Stimulated activated CD4-positive, alpha-beta T cell treated with anti-CD3 and anti-CD28 coated beads, Interleukin-2, amount 100 ng/mL, for 48 hours (primary cell): ENCODE data around the gene TRIP10.

Experiments
- DNase-seq, 2 donors: peaks; one replicate each; pipeline ENCODE4 v3.0.0-alpha.2; 2020

TRIP10 gene

DNA sequence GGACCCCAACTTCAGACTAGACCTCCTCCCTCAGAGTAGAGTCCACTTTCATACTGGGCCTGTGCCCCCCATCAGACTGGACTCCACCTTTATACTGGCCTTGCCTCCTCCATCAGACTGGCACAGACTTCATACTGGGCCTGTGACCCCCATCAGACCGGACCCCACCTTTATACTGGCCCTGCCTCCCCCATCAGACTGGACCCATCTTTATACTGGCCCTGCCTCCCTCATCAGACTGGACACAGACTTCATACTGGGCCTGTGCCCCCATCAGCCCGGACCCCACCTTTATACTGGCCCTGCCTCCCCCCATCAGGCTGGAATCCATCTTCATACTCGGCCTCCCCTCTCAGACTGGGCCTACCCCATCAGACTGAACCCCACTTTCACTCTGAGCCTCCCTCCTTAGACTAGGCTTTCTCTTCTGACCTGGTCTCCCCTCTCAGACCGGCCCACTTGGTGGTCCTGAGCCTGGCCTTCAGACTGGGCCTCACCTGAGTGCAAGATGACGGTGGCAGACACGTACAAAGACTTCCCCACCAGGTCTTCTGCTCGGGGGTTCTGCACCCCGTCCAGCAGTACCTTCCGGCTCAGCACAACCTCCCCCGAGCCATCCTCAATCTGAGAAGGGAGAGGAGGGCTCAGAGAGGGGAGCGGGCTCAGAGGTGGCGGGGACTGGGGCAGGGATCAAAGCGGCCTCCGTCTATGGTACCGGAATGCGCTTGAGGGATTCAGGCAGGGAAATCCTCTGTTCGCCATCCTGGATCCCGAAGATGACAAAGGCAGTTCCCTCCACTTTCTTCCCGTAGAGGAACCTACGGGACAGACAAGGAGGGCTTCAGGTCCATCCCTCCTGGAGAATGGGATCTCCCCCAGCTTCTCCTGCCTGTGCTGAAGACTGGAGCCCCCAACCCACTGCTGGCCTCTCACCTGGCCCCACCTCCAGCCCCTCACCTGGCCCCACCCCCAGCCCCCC, 26.5 kb upstream of the TRIP10 start:
- DNase-seq = no peak

- no peak for DNase-seq
These were observed 25.4 kb upstream of the TRIP10 start for GRCh38 chr19:6713773-6714692.

- no peak for DNase-seq
These were observed 24.5 kb upstream of the TRIP10 start for GRCh38 chr19:6714749-6715555.

- DNase-seq = no peak
These were observed 22.9 kb upstream of the TRIP10 start for GRCh38 chr19:6716610-6716970.

DNA sequence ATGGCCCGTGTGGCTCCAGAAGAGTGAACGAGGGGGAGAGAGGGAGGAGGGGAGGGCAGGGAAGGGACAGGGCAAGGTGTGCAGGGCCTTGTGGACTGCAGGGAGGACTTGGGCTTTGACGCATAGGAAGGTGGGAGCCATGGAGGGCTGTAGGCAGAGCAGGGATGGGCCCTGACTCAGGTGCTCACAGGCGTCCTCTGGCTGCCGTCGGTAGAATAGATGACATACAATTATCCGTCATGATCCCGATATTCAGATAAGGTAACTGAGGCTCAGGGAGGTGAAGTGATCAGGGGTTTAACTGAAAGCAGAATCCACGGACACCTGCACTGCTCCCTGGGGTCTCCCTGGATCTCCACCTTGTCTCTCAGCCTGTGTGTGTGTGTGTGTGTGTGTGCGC, 22.4 kb upstream of the TRIP10 start:
- no peak for DNase-seq

DNA sequence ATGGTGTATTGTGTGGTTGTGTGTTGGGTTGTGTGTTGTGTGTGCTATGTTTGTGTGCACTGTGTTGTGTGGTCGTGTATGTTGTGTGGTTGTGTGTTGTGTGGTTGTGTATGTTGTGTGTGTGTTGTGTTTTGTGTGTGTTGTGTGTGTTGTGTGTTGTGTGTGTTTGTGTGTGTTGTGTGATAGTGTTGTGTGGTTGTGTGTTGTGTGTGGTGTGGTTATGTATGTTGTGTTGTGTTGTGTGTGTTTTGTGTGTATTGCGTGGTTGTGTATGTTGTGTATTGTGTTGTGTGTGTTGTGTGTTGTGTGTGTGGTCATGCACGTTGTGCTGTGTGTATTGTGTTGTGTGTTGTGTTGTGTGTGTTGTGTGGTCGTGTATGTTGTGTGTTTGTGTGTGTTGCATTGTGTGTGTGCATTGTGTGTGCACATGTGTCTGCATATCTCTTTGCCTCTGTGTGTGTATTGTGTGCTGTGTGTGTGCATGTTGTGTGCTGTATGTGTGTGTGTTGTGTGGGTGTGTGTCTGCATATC, 22.0 kb upstream of the TRIP10 start:
- no peak for DNase-seq

- DNase-seq = no peak
These were observed 21.3 kb upstream of the TRIP10 start for GRCh38 chr19:6718111-6718740.

DNA sequence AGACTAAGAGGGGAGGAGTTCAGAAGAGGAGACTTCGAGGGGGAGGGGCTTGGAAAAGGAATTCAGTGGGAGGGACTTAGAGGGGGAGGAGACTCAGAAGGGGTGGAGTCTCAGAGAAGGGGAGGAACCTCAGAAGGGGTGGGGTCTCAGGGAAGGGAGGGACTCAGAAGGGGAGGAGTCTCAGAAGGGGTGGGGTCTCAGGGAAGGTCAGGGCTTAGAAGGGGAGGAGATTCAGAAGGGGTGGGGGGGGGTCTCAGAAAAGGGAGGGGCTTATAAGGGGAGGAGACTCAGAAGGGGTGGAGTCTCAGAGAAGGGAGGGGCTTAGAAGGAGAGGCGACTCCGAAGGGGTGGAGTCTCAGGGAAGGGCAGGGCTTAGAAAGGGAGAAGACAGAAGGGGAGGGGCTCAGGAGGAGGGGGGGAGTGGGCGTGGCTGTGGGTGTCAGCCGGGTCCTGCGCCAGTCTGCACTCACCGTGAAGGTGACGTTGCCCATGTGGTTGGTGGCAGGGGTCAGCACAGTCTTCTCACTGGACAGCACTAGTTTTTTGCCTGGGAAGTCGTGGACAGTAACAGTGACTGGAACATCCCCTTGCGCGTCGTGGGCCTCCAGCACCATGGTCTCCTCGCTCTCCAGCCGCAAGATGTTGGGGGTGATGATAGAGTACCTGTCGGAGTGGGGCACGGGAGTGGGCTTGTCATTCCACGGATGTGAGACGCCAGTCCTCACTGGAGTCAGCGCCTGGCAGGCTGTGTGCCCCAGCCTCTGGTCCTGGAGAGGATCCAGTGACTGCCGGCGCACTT, 20.5 kb upstream of the TRIP10 start:
- peak in 1 of 2 donors; percentile 21 for DNase-seq

DNA sequence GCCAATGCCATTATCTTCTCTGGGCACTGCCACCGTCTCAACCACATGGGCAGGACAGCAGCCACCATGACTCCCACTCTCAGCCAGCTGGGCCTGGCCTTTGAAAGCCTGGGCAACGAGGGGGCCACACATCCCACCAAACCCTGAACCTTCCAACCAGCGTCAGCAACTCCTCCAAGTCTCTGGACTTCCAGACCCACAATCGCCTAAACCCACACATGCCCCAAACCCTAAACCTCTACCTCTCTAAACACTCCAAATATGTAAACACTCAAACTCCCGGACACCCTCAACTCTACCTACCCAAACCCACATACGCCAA, 20.0 kb upstream of the TRIP10 start:
- DNase-seq = no peak

DNA sequence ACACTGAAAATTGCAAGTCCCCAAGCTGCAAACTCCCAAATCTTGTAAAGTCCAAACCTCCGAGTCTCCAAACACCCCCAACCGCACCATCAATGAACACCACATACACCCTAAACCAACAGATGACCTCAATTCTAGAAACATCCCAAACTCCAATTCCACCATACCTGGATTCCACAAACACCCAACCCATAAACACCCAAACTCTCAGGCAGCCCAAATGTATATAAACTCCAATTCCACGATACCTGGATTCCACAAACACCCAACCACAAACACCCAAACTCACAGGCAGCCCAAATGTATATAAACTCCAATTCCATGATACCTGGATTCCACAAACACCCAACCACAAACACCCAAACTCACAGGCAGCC, 19.5 kb upstream of the TRIP10 start:
- no peak for DNase-seq

- DNase-seq = no peak
These were observed 18.9 kb upstream of the TRIP10 start, which contains the start of gene C3 for GRCh38 chr19:6720369-6721137. C3 (minus strand) TSS chr19:6720650; CDS start chr19:6720589, 61 bp downstream.

- no peak for DNase-seq
These were observed 18.4 kb upstream of the TRIP10 start for GRCh38 chr19:6721138-6721474.

DNA sequence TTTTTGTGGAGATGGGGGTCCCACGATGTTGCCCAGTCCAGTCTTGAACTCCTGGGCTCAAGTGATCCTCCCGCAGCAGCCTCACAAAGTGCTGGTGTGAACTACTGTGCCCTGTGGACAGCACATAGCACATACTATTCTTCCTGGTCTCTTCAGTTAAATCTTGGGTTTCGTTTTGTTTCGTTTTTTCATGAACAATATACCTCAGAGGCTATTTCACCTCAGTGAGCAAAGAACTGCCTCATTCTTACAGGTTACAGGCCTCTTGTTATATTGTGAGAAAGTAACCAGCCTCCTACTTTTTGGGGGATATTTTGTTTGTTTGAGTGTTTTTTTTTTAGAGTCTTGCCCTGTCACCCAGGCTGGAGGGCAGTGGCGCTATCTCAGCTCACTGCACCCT, 17.7 kb upstream of the TRIP10 start:
- DNase-seq = no peak

DNA sequence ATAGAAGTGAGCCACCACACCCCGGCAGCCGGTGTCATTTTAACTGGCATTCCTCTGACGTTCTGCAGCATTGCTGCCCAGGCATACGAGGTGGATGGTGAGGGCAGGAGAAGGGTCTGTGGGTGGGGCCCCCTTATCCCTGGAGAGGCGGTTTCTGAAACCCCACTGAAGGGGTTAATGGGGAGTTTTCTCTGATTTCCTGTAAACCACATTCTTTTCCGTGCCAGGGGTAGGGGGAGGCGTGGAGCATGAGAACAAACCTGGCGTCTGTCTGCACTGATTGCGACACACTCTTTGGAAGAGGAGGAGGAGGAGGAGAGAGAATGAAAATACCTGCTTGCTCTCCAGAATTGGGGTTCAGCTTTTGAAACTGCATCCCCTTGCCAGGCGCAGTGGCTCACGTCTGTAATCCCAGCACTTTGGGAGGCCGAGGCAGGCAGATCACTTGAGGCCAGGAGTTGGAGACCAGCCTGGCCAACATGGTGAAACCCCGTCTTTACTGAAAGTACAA, 16.3 kb upstream of the TRIP10 start:
- no peak for DNase-seq

DNA sequence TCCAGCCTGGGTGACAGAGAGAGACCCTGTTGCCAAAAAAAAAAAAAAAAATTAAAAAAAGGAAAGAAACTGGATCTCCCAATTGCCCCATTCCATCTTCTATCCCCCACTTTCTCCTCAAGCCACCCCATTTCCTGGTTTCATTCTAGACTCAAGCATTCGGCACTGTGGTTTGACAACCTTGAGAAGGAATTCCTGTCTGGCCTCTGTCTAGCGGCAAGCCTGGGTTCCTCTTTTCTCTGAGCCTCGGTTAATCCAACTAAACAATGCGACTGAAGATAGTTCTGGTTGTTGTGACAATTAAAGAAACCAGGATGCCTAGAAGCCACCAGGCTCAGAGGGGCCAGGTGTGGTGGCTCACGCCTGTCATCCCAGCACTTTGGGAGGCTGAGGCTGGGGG, 15.7 kb upstream of the TRIP10 start:
- no peak for DNase-seq

DNA sequence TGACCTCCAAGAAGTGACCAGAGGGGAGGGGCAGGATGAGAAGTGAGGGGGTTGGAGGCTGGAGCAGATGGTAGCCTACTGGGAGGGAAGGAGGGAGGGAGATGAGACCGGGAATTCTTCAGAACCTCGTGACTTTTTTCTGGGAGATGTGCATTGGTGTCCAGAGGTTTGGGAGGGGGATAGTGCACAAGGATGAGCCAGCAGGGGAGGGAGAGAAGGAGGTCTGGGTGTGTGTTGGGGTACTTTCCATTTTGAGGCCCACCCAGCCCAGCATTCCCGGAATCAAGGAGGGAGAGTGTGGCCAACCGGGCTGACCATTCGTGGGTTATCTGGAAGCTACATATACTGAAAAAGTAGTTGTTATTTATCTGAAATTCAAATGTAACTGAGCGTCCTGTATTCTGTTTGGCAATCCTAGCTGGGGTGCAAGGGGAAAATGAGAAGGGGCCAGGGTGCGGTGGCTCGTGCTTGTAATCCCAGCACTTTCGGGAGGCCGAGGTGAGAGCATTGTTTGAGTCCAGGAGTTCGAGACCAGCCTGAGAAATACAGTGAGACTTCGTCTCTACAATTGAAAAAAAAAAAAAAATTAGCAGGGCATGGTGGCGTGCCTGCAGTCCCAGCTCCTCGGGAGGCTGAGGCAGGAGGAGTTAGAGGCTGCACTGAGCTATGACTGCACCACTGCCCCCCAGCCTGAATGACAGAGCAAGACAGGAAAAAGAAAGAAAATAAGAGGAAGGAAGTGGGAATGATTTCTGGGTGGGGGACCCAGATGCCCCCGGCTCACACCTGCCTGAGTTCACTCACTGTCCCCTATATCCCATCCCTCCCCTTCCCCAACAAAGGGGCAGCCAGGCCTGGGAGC, 14.6 kb upstream of the TRIP10 start:
- no peak for DNase-seq

- no peak for DNase-seq
These were observed 13.8 kb upstream of the TRIP10 start for GRCh38 chr19:6725513-6726231.

DNA sequence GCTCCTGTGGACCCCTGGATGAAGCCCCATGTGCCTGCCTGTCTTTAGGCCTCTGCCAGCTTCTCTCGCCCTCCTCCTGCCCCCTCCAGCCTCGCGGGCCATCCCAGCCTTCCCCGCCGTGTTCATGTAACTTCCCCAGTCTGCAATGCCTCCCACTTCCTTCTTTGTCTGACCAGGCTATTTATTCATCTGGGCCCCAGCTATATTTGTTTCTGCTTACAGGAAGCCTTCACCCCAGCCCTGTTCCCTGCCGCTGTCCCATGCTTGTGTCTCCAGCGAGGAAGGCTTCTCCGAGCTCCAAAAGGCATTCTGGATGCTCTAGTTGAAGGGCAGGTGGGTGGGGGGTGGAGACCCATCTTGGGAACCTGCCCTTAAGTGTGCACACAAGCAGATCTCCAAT, 11.1 kb upstream of the TRIP10 start:
- no peak for DNase-seq
